AG04450 (cell line): ENCODE measurements around the gene TMEM121. TPM values are rescaled to one million over a fixed set of nuclear protein-coding genes. Genes with fewer than 3 reads are reported as not detected.

Experiments used
- CTCF ChIA-PET: fragments of 300-600, 350-600 bp; formaldehyde crosslinking; extraction: SDS; loops from one replicate; lab custom pipeline; 2022; ENCODE audit warnings: antibody characterized with exemption, inconsistent platforms; lab: Charles Lee
- POLR2A ChIA-PET: fragments of 350-600 bp; formaldehyde crosslinking; extraction: SDS; loops from one replicate; lab custom pipeline; 2021; ENCODE audit warnings: antibody characterized with exemption, inconsistent platforms; lab: Yijun Ruan, JAX
- DNase-seq: peaks from one replicate; pipeline ENCODE4 v3.0.0-alpha.2; 2011; ENCODE audit warnings: low read depth, low spot score
- H3K27ac ChIP-seq: one replicate; pipeline ENCODE4 v1.5.1; 2012; ENCODE audit warnings: low read depth, low read length, control low read depth
- H3K27me3 ChIP-seq: one replicate; pipeline ENCODE4 v1.6.0; 2012; ENCODE audit warnings: low read length; ENCODE audit not compliant: control insufficient read depth, insufficient read depth
- H3K4me3 ChIP-seq: 2 replicates; pipeline ENCODE4 v1.5.1; 2011; ENCODE audit warnings: mild to moderate bottlenecking, low read depth, low read length, control low read depth
- H3K9me3 ChIP-seq: 2 replicates; pipeline ENCODE4 v1.5.1; 2012; ENCODE audit warnings: low read length; ENCODE audit not compliant: control insufficient read depth, insufficient read depth
- CTCF ChIP-seq: IDR thresholded peaks from 2 replicates; pipeline ENCODE4 v1.5.1; 2011; ENCODE audit warnings: low read depth, low read length, control low read depth, inconsistent platforms
- polyA plus RNA-seq: library from polyadenylated mRNA; depleted of rRNA; stranded (reverse); fragments of >200 nt; gene quantifications from 2 replicates; pipeline ENCODE4 v1.2.3, GENCODE V29; 2011

TMEM121 gene
- polyA plus RNA-seq, 1 experiment, result 1.5 TPM

- POLR2A ChIA-PET, result no interaction called here
- TF ChIP-seq CTCF, result no peak
- no peak for DNase-seq
- no peak overlapping the region for H3K27ac ChIP-seq
- H3K4me3 ChIP-seq, result no peak overlapping the region
- H3K9me3 ChIP-seq, result peaks cover 3% of the 10 kb centered on the region; the same call in 1 of the 2 replicates
- H3K27me3 ChIP-seq, result peaks cover 13% of the 10 kb centered on the region
- CTCF ChIA-PET, result interaction anchor here (0.9 to 2.1 kb wide), 8 partner anchors 8 to 83 kb away, joined by 3 to 13 read pairs (median 8); no protein-coding TSS in a partner anchor
Measured at GRCh38 chr14:105529319-105529568, 2.9 kb downstream of the TMEM121 start.

GRCh38 chr14:105529569-105530284 is 3.3 kb downstream of the TMEM121 start:
- Histone ChIP-seq H3K27ac (no peak overlapping the region), H3K9me3 (peaks cover 3% of the 10 kb centered on the region; the same call in 1 of the 2 replicates), H3K27me3 (peaks cover 14% of the 10 kb centered on the region), H3K4me3 (no peak overlapping the region)
- ChIA-PET CTCF (interaction anchor here (1.1 to 2.1 kb wide), 7 partner anchors 8 to 83 kb away, joined by 3 to 13 read pairs (median 9); no protein-coding TSS in a partner anchor), POLR2A (no interaction called here)
- TF ChIP-seq CTCF, result no peak
- DNase-seq, result no peak

GRCh38 chr14:105530285-105531087 is 4.1 kb downstream of the TMEM121 start:
- Histone ChIP-seq H3K27me3 (peaks cover 14% of the 10 kb centered on the region), H3K9me3 (peaks cover 3% of the 10 kb centered on the region; the same call in 1 of the 2 replicates), H3K27ac (no peak overlapping the region), H3K4me3 (no peak overlapping the region)
- ChIA-PET POLR2A (no interaction called here), CTCF (no interaction called here)
- TF ChIP-seq CTCF, result no peak
- no peak for DNase-seq

GRCh38 chr14:105531088-105531893 is 4.9 kb downstream of the TMEM121 start:
- Histone ChIP-seq H3K4me3 (no peak overlapping the region), H3K27me3 (peaks cover 16% of the 10 kb centered on the region), H3K27ac (no peak overlapping the region), H3K9me3 (peaks cover 3% of the 10 kb centered on the region; the same call in 1 of the 2 replicates)
- CTCF ChIA-PET, result no interaction called here
- no peak for TF ChIP-seq CTCF
- POLR2A ChIA-PET, result no interaction called here
- no peak for DNase-seq
